RPMI8226 (cell line): ENCODE data around the gene MTNR1A.
"Not testable (repeated sequence)": the region's sequence is repeated elsewhere in the genome, so short reads cannot be mapped to it uniquely, and the experiment has no call there.

Experiments used
- DNase-seq: peaks from one replicate; pipeline ENCODE4 v3.0.0-alpha.2; 2015

The MTNR1A gene

DNA sequence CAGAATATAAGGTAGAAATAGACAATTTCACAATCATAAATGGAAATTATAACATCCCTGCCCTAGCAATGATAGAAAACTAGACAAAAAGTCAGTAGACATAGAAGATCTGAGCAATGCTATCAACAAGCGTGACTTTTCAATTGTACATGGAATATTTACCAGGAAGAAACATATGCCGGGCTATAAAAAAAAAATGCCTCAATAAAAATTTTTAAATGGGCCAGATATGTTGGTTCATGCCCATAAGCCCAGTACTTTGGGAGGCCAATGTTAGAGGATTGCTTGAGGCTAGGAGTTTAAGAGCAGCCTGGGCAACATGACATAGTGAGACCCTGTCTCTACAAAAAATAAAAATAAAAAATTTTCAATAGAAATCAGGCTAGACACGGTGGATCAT is 5.3 kb upstream of the MTNR1A start:
- DNase-seq: no peak

DNA sequence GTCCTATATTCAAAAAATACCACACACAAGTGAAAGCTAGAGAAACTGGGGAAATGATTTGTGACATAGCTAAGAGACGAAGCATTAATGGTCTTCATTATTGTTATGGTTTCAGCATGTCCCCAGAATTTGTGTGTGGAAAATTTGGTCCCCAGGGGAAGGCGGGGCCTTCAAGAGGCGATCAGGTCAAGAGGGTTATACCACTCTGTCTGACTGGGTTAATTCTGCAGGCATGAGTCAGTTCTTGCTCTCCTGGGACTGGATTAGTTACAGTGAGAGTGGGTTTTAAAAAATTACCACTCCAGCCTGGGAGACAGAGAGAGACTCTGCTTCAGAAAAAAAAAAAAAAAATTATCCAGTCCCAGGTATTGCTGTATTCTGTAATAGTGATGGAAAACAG is 2.1 kb upstream of the MTNR1A start:
- DNase-seq: no peak

DNA sequence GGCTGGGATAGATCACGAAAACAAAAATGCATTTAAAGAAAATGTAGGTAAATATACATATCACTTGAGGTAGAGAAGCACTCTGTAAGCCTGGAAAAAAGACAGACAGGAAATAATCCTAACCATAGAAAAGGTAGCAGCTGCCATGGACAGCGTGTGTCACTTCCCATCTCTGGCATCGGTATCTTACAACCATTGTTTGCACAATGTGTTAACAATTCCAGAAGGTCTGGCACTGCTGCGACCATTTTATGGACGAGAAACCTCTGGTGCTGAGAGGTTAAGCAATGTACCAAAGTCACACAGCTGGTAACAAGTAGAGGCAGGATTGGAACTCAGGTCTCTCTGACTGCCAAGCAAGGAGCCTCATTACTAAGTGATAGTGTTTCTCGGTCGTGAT is 1.7 kb upstream of the MTNR1A start:
- no peak for DNase-seq

DNA sequence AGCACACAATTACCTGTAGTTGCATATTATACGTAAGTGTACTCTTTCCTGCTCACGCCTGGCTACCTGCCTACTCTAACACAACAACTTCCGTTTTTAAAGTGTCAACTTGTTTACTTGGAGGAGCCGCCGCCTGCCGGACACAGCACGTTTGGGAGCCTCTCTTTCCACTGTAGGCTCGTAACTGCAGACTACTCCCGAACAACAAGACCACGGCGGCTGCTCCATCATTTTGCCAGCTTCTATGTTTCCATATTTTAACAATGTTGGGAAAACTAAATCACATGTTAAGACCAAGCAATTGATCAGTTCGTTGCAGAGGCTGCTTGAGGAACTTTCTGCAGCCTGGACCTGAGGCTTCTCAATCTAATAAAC is 841 bp downstream of the MTNR1A start:
- DNase-seq: no peak

DNA sequence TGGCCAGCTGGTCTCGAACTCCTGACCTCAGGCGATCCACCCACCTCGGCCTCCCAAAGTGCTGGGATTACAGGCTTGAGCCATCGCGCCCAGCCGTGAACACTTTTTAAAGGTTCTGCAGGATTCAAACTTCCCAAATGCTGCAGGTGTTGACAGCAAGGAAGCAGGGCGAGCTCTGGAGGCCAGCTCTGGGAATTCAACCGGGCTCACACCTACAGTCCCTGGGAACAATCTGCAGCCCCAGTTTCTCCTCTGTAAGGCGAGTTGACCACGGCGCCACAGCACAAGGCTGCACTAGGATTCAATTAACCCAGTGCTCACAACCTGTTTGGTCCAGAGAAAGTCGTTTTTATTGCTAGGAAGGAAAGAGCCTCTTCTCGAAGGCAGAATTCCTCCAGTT is 1.6 kb downstream of the MTNR1A start:
- no peak for DNase-seq

DNA sequence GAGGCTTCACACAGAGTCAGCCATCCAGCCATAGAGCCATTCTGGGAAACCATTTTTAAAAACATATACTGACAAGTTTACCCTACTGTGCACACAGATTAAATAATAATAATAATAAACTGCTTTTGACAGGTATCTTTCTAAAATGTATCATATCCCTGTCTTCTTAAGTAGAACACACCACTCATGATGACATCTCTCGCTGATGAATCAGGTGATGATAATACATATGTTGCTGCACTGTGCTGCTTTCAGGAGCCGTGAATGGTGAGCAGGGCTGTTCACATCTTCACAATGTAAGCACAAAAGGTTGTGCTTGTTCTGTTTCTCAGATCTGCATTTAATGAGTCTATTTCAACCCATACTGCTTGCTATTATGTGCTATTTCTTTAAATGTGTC is 3.5 kb downstream of the MTNR1A start:
- DNase-seq: no peak

DNA sequence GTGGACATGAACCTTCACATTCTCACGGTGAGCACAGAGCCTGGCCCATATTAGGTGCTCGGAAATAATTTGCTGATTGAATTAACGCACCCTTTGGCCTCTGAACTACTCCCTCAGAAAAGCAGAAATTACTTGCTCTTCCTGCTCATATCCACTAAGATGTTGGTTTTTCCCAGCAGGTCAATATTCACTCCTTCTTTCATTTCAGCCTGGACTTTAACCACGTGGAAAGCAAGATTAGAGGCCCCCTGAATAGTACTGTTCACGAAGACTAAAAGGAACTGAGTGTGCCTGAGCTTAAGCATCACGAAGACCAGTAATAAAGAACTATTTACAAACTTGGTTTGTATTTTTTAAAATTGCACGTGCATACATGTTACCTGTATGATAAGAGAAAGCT is 9.9 kb downstream of the MTNR1A start:
- no peak for DNase-seq

DNA sequence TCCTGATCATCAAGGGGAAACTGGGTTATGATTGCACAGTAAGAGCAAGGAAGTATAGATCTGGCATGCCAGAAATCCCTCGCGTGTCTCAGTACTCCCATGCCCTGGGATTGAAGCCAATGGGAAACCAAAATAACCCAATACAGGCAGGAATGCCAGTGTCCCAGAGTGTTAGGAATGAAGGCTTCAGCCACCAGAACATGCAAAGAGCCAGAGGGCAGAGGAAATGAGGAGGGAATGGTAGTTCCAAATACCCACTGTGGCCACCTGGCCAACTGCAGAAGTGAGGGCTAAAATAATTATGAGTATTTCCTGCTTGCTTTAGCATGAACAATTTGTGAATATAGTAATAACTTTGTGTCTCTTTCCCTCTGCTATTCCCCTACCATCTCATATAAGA is 12.2 kb downstream of the MTNR1A start:
- DNase-seq: no peak

DNA sequence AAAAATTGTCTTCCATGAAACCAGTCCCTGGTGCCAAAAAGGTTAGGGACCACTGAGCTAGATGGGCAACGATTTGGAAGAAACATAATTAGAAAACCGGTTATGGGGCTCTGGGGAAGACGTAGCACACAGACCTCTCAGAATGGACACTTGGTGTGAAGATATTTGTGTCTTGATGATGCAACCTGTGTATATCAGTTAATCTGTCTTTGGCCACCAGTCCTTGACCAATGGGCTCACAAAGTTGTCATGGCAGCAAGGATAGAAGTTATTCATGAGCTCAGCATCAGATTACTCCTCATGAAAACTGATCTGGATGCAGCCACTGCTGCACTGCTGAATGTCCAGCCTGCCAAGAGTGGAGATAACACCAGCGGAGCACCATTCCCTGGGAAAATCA is 13.6 kb downstream of the MTNR1A start:
- no peak for DNase-seq

DNA sequence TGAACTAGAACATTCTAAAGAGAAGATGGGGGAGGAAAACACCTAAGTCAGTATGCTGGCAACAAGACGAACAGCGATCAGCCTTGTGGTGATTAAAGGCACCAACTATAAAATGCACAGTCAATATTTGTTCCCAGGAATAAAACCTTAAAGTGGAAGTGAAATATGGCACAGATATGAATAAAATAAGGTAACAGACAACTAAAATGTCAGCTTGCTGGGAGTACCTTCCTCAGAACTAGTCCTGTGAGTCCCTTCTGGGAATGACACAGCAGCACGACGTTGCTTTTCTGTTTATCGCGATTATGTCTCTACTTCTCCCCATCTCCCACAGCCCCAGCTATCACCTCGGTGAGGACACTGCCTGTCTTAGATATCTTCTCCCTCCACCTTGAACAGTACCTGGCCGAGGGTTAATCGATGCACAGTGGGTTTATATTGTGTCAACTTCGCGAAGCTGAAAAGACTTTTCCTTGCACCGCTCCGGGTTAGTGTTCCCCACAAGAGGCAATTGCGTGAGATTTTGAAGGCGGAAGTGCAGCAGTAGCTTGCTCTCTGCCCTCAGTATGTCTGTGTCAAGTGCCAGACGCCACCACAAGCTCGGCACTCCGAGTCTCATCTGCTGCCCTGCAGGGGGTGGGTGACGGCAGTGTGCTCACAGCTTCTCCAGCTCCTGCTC is 17.4 kb downstream of the MTNR1A start:
- DNase-seq: no peak

DNA sequence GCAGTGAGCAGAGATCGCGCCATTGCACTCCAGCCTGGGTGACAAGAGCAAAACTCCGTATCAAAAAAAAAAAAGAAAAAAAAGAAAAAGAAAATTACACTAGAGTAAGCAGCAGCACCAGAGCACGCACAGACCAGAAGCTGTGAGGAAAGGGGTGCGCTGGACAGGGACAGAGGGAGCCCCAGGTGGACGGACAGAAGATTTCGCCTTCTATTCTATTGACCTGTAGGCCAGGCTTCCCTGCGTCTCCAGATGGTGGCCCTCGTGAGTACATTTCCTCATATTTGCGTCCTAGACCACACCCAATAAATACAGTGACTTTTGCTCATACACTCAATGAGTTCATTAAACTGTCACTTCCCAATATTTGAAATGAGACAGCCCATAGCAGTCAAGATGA is 19.1 kb downstream of the MTNR1A start:
- DNase-seq: no peak

DNA sequence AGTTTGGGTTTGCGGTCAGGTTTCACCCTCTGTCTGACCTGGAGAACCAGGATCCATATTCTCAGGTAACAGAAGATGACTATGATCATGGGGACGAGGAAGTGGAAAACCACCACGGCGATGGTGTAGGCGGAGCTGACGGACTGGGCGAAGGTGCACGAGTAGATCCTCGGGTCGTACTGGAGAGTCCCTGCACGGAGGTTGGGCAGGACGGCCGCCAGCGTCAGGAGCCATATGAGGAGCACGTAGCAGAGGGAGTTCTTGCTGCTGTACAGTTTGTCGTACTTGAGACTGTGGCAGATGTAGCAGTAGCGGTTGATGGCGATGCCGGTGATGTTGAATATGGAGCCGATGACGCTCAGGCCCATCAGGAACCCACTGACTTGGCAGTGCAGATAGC is 21.3 kb downstream of the MTNR1A start:
- no peak for DNase-seq

DNA sequence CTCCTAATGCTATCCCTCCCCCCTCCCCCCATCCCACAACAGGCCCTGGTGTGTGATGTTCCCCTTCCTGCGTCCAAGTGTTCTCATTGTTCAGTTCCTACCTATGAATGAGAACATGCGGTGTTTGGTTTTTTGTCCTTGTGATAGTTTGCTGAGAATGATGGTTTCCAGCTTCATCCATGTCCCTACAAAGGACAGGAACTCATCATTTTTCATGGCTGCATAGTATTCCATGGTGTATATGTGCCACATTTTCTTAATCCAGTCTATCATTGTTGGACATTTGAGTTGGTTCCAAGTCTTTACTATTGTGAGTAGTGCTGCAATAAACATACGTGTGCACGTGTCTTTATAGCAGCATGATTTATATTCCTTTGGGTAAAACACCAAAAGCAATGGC is 31.4 kb downstream of the MTNR1A start:
- not testable (repeated sequence) for DNase-seq

DNA sequence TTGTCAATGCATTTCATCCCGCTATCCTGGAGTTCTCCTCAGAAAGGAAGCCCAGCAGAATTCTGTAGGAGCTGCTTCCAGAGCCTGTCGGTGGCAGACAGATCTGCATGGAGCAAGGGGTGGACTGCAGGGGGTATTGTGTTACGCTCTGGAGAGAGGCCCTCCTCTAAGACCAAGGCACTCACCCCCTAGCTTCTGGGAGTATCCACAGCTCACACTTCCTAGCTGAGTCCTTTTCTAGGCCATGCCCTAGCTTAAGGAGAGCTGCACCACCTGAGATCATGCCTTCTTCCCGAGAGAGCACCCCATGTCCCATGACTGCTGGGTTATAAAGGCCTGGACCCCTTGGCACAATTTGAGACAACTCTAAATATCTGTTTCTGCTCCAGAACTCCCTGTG is 39.1 kb downstream of the MTNR1A start:
- no peak for DNase-seq

DNA sequence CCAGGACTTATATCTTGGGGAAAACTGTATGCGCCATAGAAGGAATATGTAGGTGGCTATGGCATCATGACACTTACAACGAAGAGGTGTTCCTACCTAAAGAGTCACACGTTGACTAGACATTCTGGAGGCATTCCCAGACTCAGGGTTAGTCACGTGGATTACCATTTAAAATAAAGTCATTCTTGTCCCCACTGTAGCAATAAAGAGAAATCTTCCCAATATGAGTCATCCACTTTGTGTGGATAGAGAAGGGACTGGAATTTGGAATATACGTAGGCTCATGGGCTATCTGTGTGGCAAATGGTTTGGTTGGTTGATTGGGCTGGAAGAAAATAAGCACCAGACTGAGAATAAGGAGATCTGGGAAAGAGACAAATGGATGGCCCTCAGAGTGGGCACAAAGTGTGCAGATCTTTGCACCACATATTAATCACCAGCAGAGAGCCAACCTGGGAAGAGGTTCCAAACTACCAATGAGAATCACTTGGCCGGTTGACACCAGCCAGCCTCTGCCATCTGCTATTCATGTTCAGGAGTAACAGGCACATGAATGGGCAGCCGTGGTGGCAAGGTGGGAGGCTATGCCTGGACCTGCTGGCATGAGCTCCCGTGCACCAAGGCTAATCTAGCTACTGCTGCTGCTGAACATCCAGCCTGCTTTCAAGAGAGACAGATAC is 41.0 kb downstream of the MTNR1A start:
- no peak for DNase-seq

DNA sequence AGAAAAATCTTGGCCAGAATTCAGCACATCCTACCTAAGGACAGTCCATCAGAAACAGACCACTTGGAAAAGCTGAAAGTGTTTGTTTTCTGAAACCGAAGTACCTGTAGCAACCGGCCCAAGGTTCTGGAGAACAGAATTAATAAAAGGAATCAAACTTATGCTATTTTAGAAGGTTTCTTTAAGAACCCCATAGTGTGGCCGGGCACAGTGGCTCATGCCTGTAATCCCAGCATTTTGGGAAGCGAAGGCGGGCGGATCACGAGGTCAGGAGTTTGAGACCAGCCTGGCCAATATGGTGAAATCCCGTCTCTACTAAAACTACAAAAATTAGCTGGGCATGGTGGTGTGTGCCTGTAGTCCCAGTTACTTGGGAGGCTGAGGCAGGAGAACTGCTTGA is 50.6 kb downstream of the MTNR1A start:
- not testable (repeated sequence) for DNase-seq

DNA sequence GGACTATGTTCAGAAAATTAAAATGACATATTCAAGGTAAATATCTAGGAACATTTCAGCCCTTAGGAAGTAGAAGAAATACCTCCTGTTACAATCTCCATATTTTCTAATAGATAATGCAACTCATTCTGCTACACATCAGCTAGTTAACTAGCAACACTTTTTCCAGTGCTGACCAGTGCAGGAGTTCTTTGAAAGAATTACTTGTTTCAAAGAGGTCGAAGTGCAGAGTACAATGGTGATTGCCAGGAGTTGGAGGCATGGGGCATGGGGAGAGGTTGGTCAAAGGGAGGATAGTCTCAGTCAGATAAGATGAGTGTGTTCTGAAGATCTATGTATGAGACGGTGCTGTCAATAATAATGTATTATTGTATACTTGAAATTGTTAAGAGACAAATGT is 53.1 kb downstream of the MTNR1A start:
- no peak for DNase-seq

DNA sequence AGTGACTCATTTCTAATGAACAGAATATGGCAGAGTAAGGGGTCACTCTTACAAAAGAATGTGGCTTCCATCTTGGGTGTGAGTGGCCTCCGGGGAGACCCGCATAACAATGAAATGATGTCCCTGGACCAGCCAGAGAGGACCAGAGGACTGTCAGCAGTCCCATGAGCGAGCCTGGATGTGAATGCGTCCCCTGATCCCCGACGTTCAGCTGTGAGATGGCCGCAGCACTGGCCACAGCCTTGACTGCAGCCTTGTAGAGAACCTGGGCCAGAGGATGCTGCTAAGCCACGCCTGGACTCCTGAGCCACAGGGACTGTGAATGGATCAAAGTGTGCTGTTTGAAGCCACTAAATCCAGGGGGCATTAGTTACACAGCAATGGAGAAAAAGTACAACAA is 53.8 kb downstream of the MTNR1A start:
- DNase-seq: no peak

DNA sequence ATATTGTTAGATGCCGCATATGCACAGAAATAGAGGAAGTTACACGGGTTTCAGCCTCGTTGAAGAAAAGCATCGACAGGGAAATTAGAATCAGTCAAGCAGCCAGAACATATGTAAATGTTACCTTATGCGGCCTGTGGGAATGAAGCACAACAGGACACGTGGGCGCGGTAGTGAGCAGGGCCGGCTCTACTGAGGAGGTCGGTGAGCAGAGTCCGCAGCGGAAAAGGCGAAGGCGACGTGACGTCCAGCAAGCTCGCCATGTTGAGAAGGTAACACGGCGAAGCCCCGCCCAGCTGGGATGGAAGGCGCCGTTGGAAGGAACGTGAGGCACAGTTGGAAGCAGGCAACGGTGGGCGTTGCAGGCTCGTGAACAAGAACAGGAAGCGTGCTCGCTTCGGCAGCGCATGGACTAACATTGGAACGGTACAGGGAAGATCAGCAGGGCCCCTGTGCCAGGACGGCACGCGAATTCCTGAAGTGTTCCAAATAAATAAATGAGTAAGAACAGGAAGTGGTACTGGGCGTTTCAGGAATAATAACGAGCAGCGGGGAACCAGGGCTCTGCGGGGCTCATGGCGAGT is 54.6 kb downstream of the MTNR1A start:
- peak; percentile 15 for DNase-seq

DNA sequence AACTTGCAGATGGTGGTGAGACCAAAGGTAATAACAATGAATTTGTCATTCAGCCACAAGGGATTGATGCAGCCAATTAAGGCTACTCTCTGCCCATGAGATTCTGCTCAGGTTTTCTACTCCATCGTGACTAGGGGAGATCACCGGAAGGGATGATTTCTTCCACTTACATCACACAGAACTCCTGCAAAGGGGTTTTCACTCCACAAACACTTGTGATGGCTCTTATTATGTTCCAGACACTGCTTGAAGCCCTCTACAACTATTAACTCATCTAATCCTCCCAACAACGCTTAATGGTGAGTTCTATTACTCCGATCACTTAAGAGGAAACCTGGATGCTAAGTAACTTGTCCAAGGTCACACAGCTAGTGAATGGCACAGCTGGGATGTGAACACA is 55.9 kb downstream of the MTNR1A start:
- no peak for DNase-seq

DNA sequence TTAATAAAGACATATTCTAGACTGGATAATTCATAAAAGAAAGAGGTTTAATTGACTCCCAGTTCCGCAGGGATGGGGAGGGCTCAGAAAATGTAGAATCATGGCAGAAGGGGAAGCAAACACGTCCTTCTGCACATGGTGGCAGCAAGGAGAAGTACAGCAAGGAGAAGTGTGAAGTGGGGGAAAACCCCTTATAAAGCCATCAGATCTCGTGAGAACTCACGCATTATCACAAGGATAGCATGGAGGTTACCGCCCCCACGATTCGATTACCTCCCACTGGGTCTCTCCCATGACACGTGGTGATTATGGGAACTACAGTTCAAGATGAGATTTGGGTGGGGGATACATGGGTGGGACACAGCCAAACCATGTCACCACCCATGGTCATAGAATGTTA is 58.3 kb downstream of the MTNR1A start:
- no peak for DNase-seq

DNA sequence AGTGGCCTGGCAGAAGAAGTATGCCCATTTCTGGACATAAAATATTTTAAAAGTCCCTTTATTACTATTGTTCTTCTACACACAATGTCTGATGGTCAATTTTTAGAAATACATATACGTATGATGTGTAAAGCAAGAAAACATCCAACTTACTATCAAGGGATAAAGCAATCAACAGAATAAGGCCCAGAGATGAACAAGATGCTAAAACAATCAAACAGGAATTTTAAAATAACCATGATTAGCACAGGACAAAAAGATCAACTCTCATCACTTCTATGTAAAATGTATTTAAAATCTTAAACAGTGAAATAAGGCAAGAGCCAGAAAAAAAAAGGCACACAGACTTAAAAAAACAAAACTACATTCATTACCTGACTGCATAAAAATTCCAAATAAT is 60.9 kb downstream of the MTNR1A start:
- DNase-seq: no peak

DNA sequence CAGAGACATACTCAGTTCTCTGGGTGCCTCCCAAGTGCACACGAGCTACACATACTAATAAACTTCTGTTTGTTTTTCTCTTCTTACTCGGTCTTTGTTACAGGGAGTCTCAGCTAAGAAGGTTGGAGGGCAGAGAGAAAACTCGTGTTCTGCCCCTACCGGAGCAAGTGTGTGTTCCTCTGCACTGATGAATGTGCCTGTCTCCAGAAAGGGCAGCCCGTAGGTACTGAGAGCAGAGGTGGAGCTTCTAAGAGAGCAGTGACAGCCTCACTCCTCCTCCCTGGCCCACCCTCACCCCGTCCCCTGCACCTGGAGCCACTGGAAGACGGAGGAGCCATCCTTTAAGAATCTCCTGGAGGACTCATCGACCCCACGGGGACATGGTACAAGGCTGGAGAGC is 67.6 kb downstream of the MTNR1A start:
- no peak for DNase-seq

DNA sequence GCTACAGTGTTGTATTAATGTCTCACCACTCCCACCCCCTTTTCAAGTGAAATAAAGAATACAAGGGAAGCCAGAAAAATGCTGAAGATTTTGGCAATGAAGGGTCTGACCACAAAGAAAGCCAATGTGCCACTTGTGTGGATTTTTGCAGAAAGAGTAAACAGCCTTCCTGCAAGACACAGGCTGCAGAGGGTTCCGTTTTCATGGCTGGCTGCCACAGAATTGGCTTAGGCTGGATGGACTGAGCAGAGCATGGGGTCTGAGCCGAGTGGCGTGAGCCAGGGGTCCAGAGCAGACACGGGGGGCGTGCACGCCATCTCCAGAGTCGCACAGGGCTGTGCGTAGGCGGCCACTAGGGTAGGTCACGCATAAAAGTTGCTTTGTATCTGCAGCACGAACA is 69.2 kb downstream of the MTNR1A start:
- DNase-seq: no peak

DNA sequence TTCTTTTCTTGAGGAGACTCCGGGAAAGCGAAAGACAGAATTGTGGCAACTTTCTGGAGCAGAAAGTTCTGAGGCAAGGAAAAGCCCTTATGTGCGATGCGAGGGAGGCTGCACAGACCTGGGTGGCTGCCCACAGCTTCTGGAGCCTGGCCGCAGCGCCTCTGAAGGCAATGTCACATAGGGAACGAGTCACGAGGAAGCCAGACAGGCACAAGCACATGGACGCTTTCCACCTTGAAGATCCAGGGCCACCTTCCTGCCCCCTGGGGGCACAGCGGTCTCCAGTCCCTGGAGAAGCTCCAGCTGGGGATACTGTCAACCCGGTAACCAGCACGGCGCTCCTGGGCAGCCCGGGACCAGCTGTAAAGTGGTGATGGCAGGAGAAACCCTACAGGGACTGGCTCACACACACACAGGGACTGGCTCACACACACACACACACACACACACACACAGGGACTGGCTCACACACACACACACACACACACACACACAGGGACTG is 69.8 kb downstream of the MTNR1A start:
- DNase-seq: no peak
